HG03575 (cell line): Measurements from ENCODE around the gene FRMD7.
"Not testable (repeated sequence)": the region's sequence is repeated elsewhere in the genome, so short reads cannot be mapped to it uniquely, and the experiment has no call there.

Experiments used
- ATAC-seq: cut with Tn5 transposase; IDR thresholded peaks from one replicate; pipeline ENCODE4 v1.9.1; 2021; ENCODE audit not compliant: unreplicated experiment, insufficient number of reproducible peaks, low FRiP score; ENCODE audit errors: extremely low read depth

The FRMD7 gene

DNA sequence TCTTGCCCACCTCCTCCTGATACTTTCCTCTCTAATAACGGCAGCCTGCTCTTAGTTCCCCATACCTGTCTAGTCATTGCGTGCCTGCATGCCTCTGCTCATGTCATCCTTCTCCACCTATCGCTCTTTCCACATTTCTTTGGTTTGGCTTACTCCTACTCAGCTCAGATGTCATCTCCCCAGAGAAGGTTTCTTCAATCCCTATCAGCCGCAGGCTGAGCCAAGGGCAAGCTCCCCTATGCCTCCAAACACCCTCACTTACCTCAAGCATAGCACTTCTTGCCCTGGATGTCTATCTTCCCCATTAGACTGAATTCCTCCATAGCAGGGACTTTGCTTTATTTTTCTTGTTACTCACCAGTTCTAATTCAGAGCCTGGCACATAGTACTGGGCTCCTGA is 26.6 kb downstream of the FRMD7 start:
- ATAC-seq: no peak

DNA sequence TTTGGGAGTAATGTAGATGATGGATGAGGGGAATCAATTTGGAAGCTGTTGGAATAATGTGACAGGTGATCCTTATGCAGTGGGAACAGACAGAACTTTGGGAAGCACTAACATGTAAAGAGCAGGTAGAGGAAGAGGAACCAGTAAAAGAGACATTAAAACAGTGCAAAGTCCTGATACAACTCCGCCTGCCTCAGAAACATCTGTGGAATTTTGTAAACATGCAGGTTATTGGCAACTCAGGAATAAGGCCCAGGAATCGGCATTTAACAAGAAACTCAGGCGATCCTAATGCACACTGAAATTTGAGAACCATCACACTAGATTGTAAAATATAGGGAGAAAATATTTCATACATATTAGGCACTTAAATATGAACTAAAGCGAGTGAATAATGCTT is 29.1 kb downstream of the FRMD7 start:
- not testable (repeated sequence) for ATAC-seq

DNA sequence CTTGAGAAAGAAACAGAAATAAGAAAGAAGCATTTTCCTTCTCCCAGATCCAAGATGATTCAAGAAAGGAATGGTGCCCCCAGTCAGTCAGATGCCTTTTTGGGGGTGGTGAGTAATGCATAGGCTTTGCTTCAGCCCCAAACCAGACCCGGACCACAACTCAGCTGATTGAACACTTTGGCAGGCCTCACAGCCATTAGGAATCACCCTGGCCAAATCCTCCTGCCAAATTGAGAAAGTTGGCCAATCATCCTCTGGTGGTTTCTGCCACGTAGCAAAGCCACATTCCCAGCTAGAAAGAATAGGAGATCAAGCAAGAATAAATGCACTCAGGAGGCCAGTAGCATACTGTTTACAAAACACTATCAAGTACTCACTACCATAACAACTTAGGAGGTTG is 33.7 kb downstream of the FRMD7 start:
- no peak for ATAC-seq

DNA sequence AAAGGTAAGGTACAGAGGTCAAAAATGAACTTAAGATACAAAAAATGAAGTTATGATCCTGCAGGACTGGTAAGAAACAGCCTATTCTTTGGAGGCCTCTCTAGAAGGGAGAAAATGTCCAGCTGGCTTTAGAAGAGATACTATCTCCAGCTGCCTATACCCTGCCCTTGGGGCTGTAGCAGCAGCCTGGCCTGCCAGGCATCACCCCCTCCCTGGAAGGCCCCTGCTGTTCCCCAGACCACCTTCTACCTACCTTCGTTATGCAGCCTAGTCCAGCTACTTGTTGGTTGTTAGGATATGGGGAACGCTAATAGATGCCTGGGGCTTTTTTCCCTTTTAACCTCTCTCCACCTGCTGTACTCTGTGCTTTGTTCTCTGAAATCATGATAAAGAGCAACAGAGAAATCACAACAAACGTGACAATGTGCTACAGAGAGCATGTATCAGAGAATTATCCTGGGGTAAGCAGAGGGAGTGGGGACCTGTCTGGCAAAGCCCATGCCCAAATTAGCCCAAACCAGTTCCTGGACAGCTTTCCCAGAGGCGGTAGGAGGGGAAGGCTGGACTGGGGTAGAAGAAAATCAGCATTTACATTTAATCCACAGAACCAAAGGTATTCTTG is 34.5 kb downstream of the FRMD7 start:
- no peak for ATAC-seq

DNA sequence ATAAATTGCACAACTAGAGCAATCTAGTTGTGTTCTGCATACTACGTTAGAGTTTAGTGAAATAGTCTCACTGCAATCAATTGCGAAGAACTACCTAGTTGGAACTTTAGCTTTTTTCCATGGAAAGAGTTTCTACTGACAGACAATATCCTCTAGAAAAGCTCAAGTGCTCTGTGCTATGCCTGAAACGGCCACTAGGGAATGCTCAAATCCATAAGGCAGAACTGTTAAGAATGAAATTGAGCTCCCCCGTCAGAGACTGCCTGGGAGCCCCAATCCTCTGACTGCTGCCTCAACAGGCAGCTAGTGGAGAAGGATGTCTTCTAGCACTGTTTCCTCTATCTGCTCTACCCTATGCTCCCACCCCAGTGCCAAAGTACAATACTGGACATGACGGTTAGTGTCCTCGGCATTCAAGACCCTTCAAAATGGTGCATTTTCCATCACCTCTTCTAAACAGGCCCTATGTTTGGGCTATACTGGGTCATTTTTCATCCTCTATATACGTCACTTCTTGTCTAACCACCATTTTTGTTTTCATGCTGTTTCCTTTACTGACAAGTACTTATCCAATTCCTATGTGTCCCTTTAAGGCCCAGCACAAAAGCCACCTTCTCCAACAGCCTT is 35.3 kb downstream of the FRMD7 start:
- peak; percentile 86 for ATAC-seq

DNA sequence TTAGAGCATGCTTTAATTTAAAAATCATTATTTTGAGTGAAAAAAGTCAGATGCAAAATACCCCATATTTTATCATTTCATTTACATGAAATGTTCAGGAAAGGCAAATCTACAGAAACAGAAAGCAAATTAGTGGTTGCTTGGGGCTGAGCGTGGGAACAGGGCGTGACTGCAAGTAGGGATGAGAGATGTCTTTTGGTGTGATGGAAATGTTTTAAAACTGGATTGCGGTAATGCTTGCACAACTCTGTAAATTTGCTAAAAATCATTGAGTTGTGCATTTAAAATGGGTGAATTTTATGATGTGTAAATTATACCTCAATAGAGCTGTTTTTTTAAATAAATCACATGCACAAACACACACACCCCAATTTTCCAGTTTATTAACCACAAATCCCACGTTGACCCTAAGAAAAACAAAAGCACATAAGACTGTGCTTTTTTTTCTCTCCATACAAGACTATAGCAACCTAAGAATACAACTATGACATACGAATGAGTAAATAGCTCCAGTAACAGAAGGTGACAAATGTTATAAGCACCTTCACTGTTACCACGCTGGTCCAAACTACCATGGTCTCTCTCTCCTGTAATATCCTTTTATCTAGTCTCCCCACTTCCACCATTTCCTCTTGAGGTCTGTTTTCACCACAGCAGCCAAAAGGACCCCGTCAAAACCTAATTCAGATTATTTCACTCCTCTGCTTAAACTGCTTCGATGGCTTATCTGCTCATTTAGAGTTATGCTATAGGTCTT is 37.2 kb downstream of the FRMD7 start:
- no peak for ATAC-seq

DNA sequence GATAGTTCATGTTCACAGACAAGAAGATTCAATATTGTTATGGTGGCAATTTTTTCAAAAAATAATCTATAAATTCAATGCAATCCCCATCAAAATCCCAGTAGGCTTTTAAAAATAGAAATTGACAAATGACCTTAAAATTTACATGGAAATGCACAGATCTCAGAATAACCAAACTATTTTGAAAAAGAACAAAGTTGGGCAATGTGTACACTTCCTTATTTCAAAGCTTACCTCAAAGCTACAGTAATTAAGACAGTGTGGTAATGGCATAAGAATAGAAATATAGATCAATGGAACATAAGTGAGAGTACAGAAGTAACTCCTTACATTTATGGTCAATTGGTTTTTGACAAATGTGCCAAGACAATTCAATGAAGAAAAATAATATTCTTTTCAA is 39.0 kb downstream of the FRMD7 start:
- no peak for ATAC-seq

DNA sequence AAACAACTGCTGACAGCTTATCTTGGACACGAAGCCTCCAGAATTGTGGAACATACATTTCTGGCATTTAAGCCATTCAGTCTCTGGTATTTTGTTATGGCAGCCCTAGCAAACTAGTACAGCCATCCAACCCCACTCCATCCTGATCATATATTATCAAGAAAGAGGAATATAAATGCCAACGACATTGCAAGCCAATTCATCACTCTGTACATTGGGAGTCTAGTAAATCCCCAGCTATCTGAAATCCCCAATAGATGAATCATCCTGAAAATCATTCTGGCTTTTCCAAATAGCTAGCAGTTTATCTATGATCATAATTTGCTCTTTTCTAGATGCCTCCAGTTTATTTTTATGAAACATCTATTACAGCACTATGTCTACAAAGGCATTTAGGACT is 41.1 kb downstream of the FRMD7 start:
- ATAC-seq: no peak

DNA sequence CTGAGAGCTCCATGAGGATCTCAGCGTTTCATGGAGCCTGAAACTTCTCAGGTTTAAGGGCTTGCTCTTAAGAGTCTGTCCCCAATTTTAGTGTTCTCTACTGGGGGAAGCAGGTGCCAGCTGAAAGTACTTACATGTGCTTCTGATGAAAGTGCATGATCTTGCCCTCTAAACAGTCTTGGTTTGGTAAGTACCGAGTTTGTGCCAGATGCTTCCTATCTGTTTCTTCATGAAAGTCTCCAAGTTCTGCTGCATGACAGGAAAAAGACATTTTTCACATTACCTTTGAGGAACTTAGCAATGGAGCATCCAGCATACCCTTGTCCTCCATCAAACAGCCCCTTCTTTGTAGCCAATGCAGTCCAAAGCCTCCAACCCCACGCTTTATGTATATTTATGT is 42.0 kb downstream of the FRMD7 start:
- ATAC-seq: no peak

DNA sequence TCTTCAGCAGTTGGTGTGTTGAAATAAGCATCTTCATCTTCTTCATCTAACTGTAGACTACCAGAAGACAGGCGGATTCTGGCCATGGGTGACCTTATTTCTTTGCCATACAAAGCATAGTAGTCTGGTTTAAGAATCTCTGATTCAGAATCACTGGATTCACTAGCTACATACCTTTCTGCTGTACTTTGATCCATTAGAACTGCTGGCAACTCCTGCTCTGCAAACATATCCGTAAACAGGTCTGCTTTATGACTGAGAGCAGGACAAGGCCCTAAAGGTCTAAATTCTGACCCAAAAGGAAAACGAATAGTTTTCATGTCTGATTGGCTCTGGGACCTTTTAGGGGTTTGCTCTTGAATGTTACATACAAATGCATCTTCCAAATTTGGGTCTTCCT is 49.9 kb downstream of the FRMD7 start:
- no peak for ATAC-seq

DNA sequence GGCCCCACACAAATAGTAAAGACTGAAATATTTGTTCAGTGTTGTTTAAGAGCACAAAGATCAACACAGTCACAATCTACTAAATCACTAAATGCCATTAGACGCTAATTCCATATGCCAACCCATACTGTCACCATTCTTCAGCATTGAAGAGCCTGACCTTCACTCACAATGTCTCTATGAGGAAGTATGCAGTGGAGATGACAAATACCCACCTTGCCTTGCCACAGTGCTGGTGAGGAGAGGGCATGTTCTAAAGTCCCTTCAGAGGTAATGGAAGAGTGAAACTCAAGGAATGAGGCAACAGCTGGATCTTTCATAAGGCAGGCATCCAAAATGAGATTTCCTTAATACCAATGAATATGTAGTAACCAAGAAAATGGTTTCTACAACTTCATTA is 50.4 kb downstream of the FRMD7 start:
- ATAC-seq: no peak

DNA sequence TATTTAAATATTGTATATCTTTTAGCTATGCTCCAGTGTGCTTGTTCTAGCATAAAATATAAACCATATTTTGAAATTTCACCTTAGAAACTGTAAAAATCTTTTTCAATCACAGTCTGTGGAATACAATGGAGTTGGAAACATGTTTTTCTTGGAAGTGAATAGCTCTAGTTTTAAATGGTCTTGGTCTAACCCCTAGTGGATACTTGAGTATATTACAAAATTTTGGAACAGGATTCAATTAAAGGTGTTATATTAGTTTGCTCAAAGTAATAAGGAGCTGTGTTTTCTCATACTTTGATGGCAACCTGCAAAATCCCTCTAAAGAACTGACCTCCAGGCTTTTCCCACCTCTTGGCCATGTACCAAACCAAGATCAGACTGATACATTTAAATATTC is 56.6 kb downstream of the FRMD7 start:
- no peak for ATAC-seq

DNA sequence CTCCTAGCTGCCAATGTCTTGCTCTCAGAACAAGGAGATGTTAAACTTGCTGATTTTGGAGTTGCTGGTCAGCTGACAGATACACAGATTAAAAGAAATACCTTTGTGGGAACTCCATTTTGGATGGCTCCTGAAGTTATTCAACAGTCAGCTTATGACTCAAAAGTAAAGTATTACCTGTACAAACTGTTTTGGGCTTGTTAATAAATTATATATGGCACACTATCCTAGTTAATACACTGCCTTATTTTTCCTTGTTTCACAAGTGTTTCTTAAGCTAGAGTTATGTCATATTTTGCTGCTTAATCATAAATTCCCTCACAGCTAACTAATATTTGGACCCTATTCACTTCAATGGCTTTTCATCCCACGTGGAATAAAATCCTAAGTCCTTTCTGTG is 59.4 kb downstream of the FRMD7 start:
- no peak for ATAC-seq

DNA sequence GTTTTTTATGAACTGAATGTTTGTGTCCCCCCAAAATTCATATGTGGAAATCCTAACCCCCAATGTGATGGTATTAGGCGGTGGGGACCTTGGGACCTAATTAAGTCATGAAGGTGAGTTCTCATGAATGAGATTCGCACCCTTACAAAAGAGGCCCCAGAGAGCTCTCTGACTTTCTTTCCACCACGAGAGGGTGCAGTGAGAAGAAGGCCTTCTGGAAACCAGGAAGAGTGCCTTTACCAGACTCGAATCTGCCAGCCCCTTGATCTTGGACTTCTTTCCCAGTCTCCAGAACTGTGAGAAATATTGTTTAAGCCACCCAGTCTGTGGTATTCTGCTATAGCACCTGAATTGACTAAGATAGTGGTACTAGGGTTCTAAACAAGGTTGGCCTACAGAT is 64.0 kb downstream of the FRMD7 start:
- no peak for ATAC-seq

DNA sequence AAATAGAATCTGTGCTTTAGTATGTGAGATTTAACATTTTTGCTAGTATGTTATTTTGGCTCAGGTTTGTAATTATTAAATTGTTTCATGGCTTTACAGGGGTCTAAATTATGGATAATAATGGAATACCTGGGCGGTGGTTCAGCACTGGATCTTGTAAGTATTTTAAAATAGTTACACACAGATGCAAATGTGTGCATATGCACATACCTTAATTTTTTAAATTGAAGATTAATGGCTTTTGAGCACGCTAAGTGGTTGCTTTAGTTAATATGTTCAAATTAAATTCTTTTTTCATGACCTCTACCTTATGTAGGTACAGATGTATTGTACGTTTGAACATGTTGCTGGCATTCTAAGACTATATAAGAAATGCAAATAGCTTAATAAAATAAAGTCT is 64.5 kb downstream of the FRMD7 start:
- no peak for ATAC-seq

DNA sequence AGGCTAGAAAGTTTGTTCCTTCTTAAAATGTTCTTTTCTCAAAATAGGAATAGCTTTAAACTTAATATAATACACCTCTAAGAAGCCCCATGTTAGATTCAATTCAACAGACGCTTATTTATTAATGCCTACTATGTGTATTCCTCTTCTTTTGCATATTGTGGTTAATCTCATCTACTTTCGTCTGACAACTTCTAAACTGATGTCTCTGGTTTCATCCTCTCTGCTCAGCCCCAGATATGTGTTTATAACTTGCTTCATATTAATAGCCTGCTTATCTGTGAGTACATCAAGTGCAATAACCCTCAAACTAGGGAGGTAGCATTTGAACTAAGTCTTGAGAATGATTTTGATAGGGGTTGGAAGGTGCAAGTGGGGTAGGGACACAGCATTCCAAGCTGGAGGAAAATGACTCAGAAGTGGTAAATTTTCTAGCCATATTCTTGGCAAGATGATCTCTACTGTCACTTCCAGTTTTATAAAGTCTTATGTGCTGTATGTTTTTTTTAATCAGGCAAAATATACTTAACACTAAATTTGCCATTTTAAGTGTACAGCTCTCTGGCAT is 67.8 kb downstream of the FRMD7 start:
- ATAC-seq: no peak

DNA sequence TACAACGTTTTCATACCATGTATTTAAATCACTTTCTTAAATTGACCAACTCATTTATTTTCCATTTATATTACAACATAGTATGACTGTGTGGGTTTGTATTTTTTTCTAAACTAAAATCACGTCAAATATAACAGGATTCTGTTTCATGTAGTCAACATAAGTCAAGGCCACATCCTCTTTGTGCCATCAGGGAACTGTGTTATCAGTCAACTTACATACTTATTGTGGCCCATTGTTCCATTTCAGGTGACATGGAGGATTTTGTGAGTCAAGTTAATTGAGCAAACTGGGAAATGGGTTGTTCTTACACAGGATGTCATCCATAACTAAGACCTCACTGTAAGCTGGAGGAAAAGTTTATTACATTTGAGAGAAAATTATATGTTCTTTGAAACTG is 68.8 kb downstream of the FRMD7 start:
- no peak for ATAC-seq

DNA sequence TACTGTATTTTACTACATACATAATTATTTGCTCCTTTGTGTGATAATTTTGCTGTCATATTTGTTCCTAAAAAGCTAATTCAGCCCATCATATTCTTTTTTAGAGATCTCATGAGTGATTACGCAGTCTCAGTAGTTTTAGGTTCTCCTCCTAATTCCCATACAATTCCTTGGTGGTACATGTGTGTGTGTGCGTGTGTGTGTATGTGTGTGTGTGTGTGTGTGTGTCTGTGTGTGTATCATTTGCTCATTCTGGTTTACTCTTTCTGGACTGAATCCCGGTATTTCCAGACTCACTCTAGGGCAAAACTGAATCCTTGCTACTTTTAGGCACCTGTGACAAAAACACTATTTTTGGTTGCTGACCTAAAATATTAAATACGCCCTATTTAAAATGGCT is 69.8 kb downstream of the FRMD7 start:
- no peak for ATAC-seq

DNA sequence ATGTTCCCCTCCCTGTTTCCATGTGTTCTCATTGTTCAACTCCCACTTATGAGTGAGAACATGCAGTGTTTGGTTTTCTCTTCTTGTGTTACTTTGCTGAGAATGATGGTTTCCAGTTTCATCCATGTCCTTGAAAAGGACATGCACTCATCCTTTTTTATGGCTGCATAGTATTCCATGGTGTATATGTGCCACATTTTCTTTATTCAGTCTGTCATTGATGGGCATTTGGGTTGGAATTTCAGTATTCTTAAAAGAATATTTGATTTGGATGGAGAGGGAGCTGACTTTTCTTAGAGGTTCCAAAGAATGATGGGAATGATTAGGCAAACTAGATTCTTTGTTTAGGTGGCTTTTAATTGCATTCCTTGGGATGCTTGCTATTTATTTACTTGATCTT is 76.0 kb downstream of the FRMD7 start:
- not testable (repeated sequence) for ATAC-seq

DNA sequence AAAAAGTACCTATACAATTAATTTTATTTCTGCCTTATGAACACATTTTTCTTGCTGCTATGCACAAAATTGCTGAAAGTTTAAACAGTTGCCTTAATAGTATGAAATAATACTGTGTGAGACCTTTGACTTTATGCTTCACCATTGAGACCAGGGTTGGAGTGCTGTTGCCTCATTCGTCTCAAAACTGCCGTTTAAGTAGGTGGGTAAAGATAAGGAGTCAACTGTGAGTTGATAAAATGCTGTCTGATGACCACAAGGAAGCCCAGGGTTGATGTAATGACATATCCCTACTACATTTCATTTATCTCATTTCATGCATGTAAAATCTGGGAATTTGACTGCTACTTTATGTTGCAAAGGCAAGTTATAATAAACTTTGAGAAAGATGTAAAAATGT is 81.3 kb downstream of the FRMD7 start:
- no peak for ATAC-seq
